K562 (cell line): Measurements from ENCODE around the gene ACOX1. TPM values are rescaled to one million over a fixed set of nuclear protein-coding genes. Genes with fewer than 3 reads are reported as not detected.

Experiments used
- ATAC-seq: fragments of 200-7000 bp; cut with Tn5 transposase; 3 replicates; pipeline ENCODE4 v1.9.1; 2020; ENCODE audit warnings: moderate library complexity
- BruUV-seq: library from RNA; stranded (reverse); fragments of 400-500 nt; replicated peaks from 2 replicates; lab custom pipeline; 2021; lab: Mats Ljungman, UMichigan
- CTCF ChIA-PET: fragments of 300-600 bp; formaldehyde crosslinking; extraction: SDS; loops from one replicate; lab custom pipeline; 2021; ENCODE audit warnings: low intra/inter-chr PET ratio; lab: Yijun Ruan, JAX
- POLR2A ChIA-PET: fragments of 300-600, 350-650 bp; sonication (Branson Sonifier 250); formaldehyde crosslinking; extraction: SDS; loops from one replicate; lab custom pipeline; 2021; ENCODE audit warnings: antibody characterized with exemption, inconsistent platforms; lab: Yijun Ruan, JAX
- DNase-seq, 4 experiments: peaks; one replicate each; pipeline versions ENCODE4 v3.0.0 to v3.0.0-alpha.2; 2011 to 2018; ENCODE audit warnings: low spot score in 3 of 4, mixed read lengths in 3 of 4; ENCODE audit errors: extremely low read depth in 1 of 4
- FAIRE-seq: peaks from 2 replicates; lab custom pipeline; 2011; peaks lifted over from hg19 to GRCh38; lab: Jason Lieb, UNC
- H2AFZ ChIP-seq: 2 replicates; pipeline ENCODE4 v1.6.0; 2011; ENCODE audit warnings: low read depth, low read length, control low read depth, inconsistent platforms
- H3K27ac ChIP-seq: fragments of 200-600 bp; 3 replicates; pipeline ENCODE4 v1.8.0; 2011; ENCODE audit warnings: low read depth, mild to moderate bottlenecking, control low read depth, inconsistent platforms, low read length, moderate library complexity, mixed read lengths; ENCODE audit errors: extremely low read depth
- H3K27me3 ChIP-seq, 2 experiments: fragments of 300-600 bp in 1 of 2; 2 replicates in 1 of 2; 3 replicates in 1 of 2; pipeline versions ENCODE4 v1.6.0 to v1.8.0; 2011; ENCODE audit warnings: inconsistent platforms in 2 of 2, low read length in 2 of 2, mild to moderate bottlenecking in 1 of 2, mixed read lengths in 1 of 2, moderate library complexity in 1 of 2; ENCODE audit not compliant: control insufficient read depth in 2 of 2, insufficient read depth in 2 of 2
- H3K36me3 ChIP-seq: fragments of 300-600 bp; 3 replicates; pipeline ENCODE4 v1.8.0; 2011; ENCODE audit warnings: mild to moderate bottlenecking, low read length, inconsistent platforms; ENCODE audit not compliant: control insufficient read depth, insufficient read depth
- H3K4me1 ChIP-seq, 2 experiments: fragments of 200-600 bp in 1 of 2; replicated peaks in 1 of 2; 2 replicates in 1 of 2; 3 replicates in 1 of 2; pipeline versions ENCODE4 v1.5.1 to v1.8.0; 2011; ENCODE audit warnings: inconsistent platforms in 2 of 2, low read length in 2 of 2, mild to moderate bottlenecking in 1 of 2, mixed read lengths in 1 of 2, moderate library complexity in 1 of 2; ENCODE audit not compliant: control insufficient read depth in 2 of 2, insufficient read depth in 2 of 2
- H3K4me2 ChIP-seq: 2 replicates; pipeline ENCODE4 v1.6.1; 2011; ENCODE audit warnings: low read length, control low read depth, inconsistent platforms, mixed read lengths; ENCODE audit not compliant: insufficient read depth
- H3K4me3 ChIP-seq: fragments of 200-600 bp; sonication (generic), shearing (Covaris generic); 2 replicates; pipeline ENCODE4 v1.5.1; 2016; ENCODE audit warnings: control low read depth, inconsistent platforms
- H3K79me2 ChIP-seq: fragments of 200-600 bp; 3 replicates; pipeline ENCODE4 v1.8.0; 2011; ENCODE audit warnings: low read length, inconsistent platforms; ENCODE audit not compliant: control insufficient read depth, insufficient read depth
- H3K9ac ChIP-seq, 2 experiments: 2 replicates each; pipeline versions ENCODE4 v1.6.0 to v1.6.1; 2011; ENCODE audit warnings: low read depth in 2 of 2, low read length in 2 of 2, control low read depth in 1 of 2, inconsistent platforms in 1 of 2, mild to moderate bottlenecking in 1 of 2, mixed read lengths in 1 of 2; ENCODE audit not compliant: insufficient read depth in 1 of 2
- H3K9me1 ChIP-seq: one replicate; pipeline ENCODE4 v1.6.0; 2011; ENCODE audit warnings: inconsistent platforms, mild to moderate bottlenecking, low read length, moderate library complexity; ENCODE audit not compliant: control insufficient read depth, insufficient read depth
- H3K9me3 ChIP-seq: replicated peaks from 2 replicates; pipeline ENCODE4 v1.5.1; 2011; ENCODE audit warnings: low read depth, low read length, inconsistent platforms; ENCODE audit not compliant: control insufficient read depth, insufficient read depth
- H4K20me1 ChIP-seq: replicated peaks from 2 replicates; pipeline ENCODE4 v1.6.1; 2011; ENCODE audit warnings: low read length, inconsistent platforms, mixed read lengths; ENCODE audit not compliant: control insufficient read depth, insufficient read depth
- GABPA ChIP-seq: fragments of 200-800 bp; sonication (Bioruptor generic); conservative IDR thresholded peaks from 2 replicates; pipeline ENCODE4 v1.6.1; 2016; ENCODE audit warnings: low read depth, missing genetic modification characterization, missing compliant biosample characterization
- KLF13 ChIP-seq: fragments of 450-650 bp; IDR thresholded peaks from 2 replicates; pipeline ENCODE4 v1.6.1; 2016; ENCODE audit warnings: missing genetic modification characterization, low read depth, mild to moderate bottlenecking, missing compliant biosample characterization, moderate library complexity, borderline replicate concordance
- OTX1 ChIP-seq: fragments of 450-650 bp; formaldehyde crosslinking; IDR thresholded peaks from 2 replicates; pipeline ENCODE4 v1.4.0; 2022; ENCODE audit warnings: mild to moderate bottlenecking
- RUNX1 ChIP-seq: sonication (generic); IDR thresholded peaks from 2 replicates; pipeline ENCODE4 v1.6.1; 2016; ENCODE audit warnings: antibody characterized with exemption, low read depth
- ZBTB33 ChIP-seq: sonication (generic); formaldehyde crosslinking; IDR thresholded peaks from 2 replicates; pipeline ENCODE4 v1.8.1; 2023; ENCODE audit warnings: mild to moderate bottlenecking, missing genetic modification reagents
- ZEB2 ChIP-seq: fragments of 450-650 bp; IDR thresholded peaks from 2 replicates; pipeline ENCODE4 v1.6.1; 2016
- ZFP30 ChIP-seq: fragments of 250-450 bp; sonication (Bioruptor Pico); IDR thresholded peaks from 2 replicates; pipeline ENCODE4 v1.8.0; 2022; ENCODE audit warnings: moderate library complexity, mild to moderate bottlenecking, inconsistent platforms, borderline replicate concordance
- ZKSCAN8 ChIP-seq: fragments of 200-800 bp; sonication (Bioruptor generic); IDR thresholded peaks from 2 replicates; pipeline ENCODE4 v1.6.1; 2016; ENCODE audit warnings: missing genetic modification characterization, missing compliant biosample characterization
- ZNF165 ChIP-seq: fragments of 250-450 bp; sonication (Bioruptor Pico); IDR thresholded peaks from 2 replicates; pipeline ENCODE4 v1.4.0; 2020; ENCODE audit warnings: borderline replicate concordance
- WGBS: fragments of 100-300 bp; shearing (Covaris generic); methylation state at CpG from one replicate; pipeline ENCODE4 v1.1.6; 2016; ENCODE audit warnings: low coverage, mixed read lengths; ENCODE audit not compliant: insufficient coverage; ENCODE audit errors: missing lambda C conversion rate; 5-methylcytosine and 5-hydroxymethylcytosine counted together
- in situ Hi-C: fragments of 300-500 bp; cut with MboI; formaldehyde crosslinking; loops from 4 replicates; pipeline ENCODE4 v1.15.0; 2018; ENCODE audit warnings: inconsistent platforms, mixed read lengths
- intact Hi-C: fragments of 100-400 bp; cut with micrococcal nuclease; formaldehyde crosslinking; loops from 2 replicates; pipeline ENCODE4 v1.14.2; 2022
- polyA plus RNA-seq, 8 experiments: library from polyadenylated mRNA; depleted of rRNA in 4 of 8; stranded (reverse) in 5 of 8; unstranded in 3 of 8; fragments of >200 nt; fragmentation: Nextera tagmentation in 2 of 8; fragmentation: Illumina TruSeq in 1 of 8; extraction: Ambion mirVana in 2 of 8; extraction: Trizol in 1 of 8; gene quantifications; 2 replicates each; pipeline versions ENCODE4 v1.2.1 to v1.2.3, GENCODE V29; 2011 to 2014; ENCODE audit warnings: inconsistent platforms in 1 of 8, missing spikeins in 1 of 8
- total RNA-seq, 7 experiments: library from RNA; depleted of rRNA in 6 of 7; stranded (reverse); fragments of >200 nt in 6 of 7; fragmentation: Illumina TruSeq in 2 of 7; extraction: Trizol in 2 of 7; gene quantifications; 2 replicates each; pipeline versions ENCODE4 v1.2.1 to v1.2.3, GENCODE V29; 2011 to 2021; ENCODE audit warnings: low replicate concordance in 1 of 7

Gene ACOX1
- total and polyA plus RNA-seq, 9 of the 15 experiments (the other 6 are each of a cell fraction or from before 2014, with no cell fraction given): 7.8 to 24.1 (median 14.5) TPM

- TF ChIP-seq ZKSCAN8 (CRISPR knock-in tag) (no peak), GABPA (no peak), KLF13 (tag) (no peak), RUNX1 (no peak), ZFP30 (CRISPR knock-in tag) (no peak)
Measured at GRCh38 chr17:75925103-75925502, 53.9 kb downstream of the ACOX1 start (continued).

GRCh38 chr17:75922963-75923874 lies 55.7 kb downstream of the ACOX1 start:
- ATAC-seq (no peak), FAIRE-seq (no peak), DNase-seq (no peak)
- CTCF ChIA-PET: interaction anchor here (0.6 kb wide), 1 partner anchor 46 kb away, joined by 3 read pairs; no protein-coding TSS in a partner anchor
- peaks cover 5% of the 10 kb centered on the region for H3K9me1 ChIP-seq
- TF ChIP-seq ZNF165 (CRISPR knock-in tag) (no peak), OTX1 (CRISPR knock-in tag) (no peak), ZEB2 (no peak), ZBTB33 (CRISPR knock-in tag) (0 out of 2 replicates have a peak, but pooled peaks have one; percentile 24)
- H2AFZ ChIP-seq: no peak overlapping the region
- 75% methylated on average over 18 of the region's 19 CpGs for WGBS
- no peaks in the 10 kb centered on the region for H3K27me3 ChIP-seq
- intact Hi-C loops: no loop called here
- no peaks in the 10 kb centered on the region for H3K79me2 ChIP-seq
- BruUV-seq: no TSS peak
- H3K4me2 ChIP-seq: no peak overlapping the region
- H3K27ac ChIP-seq: no peak overlapping the region
- peaks cover 0 to 27% of the 10 kb centered on the region in 2 experiments; a peak in 2 of 5 replicates for H3K4me1 ChIP-seq
- no peaks in the 10 kb centered on the region for H4K20me1 ChIP-seq
- peak overlapping the region in 1 of 2 experiments; percentile 83; a peak in 2 of 4 replicates for H3K9ac ChIP-seq
- H3K36me3 ChIP-seq: peaks cover 5% of the 10 kb centered on the region; the same call in 1 of the 3 replicates
- H3K9me3 ChIP-seq: no peaks in the 10 kb centered on the region
- in situ Hi-C loops: no loop called here
- POLR2A ChIA-PET: interaction anchor here (1.1 kb wide), 1 partner anchor 12 kb away, joined by 4 read pairs; no protein-coding TSS in a partner anchor
- H3K4me3 ChIP-seq: no peak overlapping the region
